ENCODE measurements around the gene SPAG4. TPM values are rescaled to one million over a fixed set of nuclear protein-coding genes. Genes with fewer than 3 reads are reported as not detected.

The SPAG4 gene
- total RNA-seq, 1 donor from 2014 or later = 1.2 TPM

DNA sequence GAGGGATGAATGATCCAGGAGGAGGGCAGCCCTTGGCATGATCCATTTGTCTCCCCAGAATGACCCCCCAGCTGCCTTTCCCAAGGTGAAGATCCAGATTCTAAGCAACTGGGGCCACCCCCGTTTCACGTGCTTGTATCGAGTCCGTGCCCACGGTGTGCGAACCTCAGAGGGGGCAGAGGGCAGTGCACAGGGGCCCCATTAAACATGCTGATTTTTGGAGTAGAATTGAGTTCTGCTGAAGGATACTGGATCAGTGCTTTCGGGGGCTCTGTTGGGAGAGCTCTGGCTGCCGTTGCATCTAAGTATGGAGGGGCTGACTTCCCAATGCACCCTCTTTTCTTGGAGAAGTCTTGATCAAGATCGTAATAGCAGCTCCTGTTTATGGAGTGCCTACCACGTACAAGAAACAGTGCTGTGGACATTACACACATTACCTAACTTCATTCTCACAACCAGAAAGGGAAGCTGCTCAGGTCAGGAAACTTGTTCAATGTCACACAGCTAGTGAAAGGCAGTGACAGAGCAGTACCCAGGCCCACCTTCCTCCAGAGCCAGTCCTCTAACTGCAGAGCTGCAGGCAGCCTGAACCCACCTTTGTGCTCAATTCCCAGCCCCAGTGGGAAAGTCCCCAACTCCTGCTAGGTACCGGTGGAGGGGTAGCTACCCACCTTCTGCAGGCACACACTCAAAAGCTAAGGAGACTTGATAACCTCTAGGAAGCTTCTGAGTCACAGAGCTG, 5.4 kb downstream of the SPAG4 start:
- DNase-seq (ENCODE audit: low read depth) = no peak

- DNase-seq (ENCODE audit: low read depth) = no peak
Measured at GRCh38 chr20:35621560-35621946, 5.9 kb downstream of the SPAG4 start.

DNA sequence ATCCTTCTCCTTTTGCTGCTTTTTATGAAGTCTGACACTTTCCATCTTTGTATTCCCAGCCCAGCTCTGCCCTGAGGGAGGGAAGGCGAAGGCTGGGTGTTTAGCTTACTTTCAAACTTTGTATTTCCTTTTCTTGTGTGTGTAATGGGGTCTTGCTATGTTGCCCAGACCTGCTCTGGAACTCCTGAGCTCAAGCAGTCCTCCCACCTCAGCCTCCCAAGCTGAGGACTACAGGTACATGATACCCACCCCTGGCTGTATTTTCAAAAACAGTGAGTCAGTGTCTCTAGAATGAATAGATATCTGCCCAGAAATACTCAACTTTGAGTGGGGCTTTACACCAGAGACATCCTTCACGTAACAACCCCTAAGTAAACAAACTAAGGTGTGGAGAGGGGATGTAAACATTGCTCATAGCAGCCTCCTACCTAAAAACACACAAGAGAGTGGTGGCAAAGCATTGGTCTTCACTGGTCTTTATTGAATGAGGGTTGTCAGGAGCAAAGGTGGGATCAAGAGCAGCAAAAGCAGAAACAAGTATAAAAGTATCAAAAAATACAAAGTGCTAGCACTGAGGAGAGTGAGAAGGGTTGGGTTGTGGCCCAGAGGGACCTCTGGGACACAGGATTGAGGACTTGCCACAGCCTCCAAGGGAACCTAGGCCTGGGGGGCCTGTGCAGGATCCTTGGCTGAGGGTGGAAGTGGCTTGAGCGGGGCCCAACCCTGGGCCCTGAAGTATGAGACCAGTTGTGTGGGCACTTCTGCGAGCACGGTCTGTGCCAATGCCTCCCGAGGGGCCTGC, 10.2 kb downstream of the SPAG4 start:
- DNase-seq (ENCODE audit: low read depth) = no peak

DNA sequence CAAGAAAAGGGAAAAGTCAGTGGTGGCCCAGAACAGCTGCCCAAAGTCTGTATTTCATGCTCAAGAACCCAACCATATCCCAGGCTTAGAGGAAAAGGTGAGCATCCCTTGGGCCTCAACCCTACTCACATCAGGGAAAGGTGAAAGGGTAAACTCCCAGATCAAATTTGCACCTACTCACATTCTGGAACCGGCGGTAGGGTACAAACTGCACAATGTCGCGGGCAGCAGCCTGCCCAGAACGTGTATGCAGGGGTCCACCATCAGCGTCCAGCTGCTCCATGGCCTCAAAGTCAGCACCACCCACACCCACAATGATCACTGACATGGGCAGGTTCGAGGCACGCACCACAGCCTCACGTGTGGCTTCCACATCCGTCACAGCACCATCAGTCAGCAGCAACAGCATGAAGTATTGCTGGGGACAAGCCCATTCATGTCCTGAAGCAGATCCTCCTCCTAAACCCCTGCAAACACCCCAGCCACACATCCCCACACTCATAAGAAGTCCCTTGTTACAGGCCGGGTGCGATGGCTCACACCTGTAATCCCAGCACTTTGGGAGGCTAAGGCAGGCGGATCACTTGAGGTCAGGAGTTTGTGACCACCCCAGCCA, 10.9 kb downstream of the SPAG4 start:
- no peak for DNase-seq (ENCODE audit: low read depth)

DNA sequence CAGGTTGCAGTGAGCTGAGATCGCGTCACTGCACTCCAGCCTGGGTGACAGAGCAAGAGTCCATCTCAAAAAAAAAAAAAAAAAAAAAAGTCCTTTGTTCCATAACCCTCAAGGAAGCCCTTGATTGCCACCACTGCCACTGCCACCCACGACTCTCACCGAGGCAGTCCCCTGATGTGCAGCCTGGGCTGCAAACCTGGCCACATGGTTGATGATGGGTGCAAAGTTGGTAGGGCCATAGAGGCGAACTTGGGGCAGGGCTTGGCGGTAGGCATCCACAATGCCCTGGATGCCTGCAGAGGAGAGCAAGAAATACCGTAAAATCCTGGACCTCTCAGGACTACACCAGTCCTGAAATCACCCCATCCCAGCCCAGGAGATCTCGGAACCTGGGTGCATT, 11.5 kb downstream of the SPAG4 start:
- no peak for DNase-seq (ENCODE audit: low read depth)

GRCh38 chr20:35629427-35630145, 14.0 kb downstream of the SPAG4 start:
- DNase-seq (ENCODE audit: low read depth) = no peak

DNA sequence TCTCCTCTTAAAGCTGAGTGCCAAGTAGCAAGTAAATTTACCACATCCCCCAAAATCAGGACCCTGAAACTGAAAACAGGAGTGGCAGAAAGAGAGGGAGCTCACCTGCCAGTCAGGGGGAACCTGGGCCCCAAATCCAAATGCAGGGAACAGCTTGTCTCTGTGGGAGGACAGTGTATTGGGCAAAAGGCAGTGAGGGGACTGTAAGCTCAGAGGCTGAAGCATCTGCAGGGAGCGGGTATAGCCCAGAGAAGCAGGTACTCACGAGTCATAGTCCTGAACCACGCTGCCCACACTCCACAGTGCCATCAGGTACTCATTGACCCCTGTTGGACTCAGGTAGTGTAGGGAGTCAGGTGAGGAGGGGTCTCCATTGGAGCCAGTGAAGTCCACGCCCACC, 15.0 kb downstream of the SPAG4 start:
- DNase-seq (ENCODE audit: low read depth) = no peak

GRCh38 chr20:35632539-35633115, 17.0 kb downstream of the SPAG4 start:
- no peak for DNase-seq (ENCODE audit: low read depth)

- no peak for DNase-seq (ENCODE audit: low read depth)
Measured at GRCh38 chr20:35635652-35636051, 20.0 kb downstream of the SPAG4 start.

DNA sequence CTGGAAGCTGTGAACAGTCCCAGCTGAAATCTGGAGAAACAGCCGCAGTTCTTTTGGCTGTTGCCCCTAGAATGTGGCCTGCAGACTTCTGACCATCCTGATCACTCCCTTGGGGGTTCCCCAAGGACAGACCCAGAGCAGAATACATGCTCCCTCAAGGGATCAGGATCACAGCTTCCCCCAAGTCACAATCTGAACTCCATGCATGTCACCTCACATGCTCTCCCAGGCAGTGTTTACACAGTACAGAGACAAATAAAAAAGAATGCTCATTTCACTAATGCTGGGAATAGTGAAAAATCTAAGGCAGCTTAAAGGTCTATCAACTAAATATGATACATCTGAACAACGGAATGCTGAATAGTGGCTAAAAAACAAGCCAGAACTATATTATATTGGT, 20.5 kb downstream of the SPAG4 start:
- no peak for DNase-seq (ENCODE audit: low read depth)

- peak; percentile 32 for DNase-seq (ENCODE audit: low read depth)
Measured at GRCh38 chr20:35637276-35637675, 21.6 kb downstream of the SPAG4 start.

GRCh38 chr20:35638751-35639150, 23.1 kb downstream of the SPAG4 start:
- no peak for DNase-seq (ENCODE audit: low read depth)

GRCh38 chr20:35640724-35641123, 25.1 kb downstream of the SPAG4 start:
- no peak for DNase-seq (ENCODE audit: low read depth)

DNA sequence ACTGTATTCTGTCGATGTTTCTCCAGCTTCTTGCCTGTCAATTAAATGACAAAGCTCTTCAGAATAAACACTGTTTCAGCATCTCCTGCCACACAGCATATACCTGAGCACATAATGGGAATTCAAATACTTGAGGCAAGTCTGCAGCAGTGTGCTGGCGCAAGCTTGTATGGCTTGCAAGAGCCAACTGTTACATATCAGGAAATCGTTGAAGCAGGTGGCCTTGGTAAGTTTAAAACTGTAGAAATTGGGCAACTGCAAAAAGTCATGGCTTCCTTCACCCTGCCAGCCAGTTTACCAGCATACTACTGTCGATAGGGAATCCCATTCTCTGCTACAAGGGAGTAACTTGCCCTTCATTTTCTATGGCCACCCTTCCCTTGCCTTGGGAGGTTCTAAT, 26.1 kb downstream of the SPAG4 start:
- DNase-seq (ENCODE audit: low read depth) = no peak

DNA sequence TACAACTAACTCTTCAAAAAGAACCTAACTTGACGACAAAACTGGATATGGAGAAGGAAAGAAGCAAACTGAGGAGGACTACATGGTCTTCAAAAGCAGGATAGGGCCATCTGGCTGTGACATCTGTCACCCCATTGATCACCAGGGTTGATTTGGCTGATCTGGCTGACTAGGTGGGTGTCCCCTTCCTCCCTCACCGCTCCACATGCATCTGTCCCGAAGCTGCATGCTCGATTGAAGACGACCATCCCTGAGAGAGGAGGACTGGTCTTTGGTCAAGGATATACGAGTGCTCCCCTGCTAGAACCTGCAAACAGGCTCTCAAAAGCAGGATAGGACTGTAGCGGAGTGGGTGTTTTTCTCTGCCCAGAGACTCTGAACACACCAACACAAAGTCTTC, 27.4 kb downstream of the SPAG4 start:
- no peak for DNase-seq (ENCODE audit: low read depth)

DNA sequence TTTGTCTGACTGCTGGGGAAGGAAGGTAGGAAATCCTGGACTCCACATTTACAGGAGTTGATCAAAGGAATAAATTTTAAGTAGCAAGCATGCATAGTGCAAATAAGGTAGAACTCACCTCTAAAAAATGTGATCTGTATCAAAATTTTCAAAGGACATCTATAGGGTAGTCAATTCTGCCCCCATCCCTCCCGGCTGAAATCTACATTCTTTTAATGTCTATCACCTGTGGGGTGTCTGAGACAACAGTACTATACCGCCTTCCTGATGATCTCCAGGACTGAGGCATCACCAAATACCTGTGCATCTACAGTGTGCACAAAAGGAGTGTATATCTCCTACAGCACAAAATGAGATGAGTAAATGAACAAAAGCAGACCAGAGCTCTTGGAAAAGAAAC, 29.2 kb downstream of the SPAG4 start:
- DNase-seq (ENCODE audit: low read depth) = no peak

GRCh38 chr20:35648836-35649235, 33.2 kb downstream of the SPAG4 start:
- peak; percentile 18 for DNase-seq (ENCODE audit: low read depth)

DNA sequence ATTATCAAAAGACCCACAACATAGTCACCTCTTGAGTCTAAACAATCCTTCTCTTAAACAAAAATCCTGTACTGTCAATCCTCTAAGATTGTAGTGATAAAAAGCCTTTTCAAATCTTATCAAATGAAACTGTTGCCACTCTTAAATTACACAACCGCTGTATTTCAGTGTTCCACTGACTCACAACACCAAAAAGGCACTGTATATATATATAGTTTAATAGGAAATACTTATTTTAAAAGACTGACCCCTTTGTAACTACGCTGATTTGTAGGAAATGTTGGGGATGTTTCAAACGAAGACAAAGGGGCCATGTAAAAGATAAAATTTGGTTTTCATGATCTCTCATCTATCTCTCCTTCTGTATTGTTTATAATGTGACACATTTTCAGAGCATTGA, 35.0 kb downstream of the SPAG4 start:
- no peak for DNase-seq (ENCODE audit: low read depth)

DNA sequence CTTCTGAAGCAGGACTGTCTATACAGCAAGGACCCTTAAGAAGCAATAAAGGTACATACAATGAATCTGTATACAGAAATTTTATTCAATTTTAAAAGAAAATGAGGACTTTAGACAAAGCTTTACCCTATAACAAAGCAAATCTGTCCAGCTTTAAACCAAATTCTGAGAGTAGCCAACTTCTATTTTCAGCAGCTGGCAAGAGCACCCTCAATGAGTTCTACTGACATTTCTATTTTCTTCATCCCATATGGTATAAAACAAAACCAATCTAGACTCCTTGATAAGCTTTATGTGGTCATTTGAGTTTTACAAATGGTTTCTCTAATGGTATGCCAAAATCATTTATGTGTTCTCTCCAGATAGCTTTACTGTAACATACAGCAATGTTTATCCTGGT, 36.3 kb downstream of the SPAG4 start:
- no peak for DNase-seq (ENCODE audit: low read depth)

DNA sequence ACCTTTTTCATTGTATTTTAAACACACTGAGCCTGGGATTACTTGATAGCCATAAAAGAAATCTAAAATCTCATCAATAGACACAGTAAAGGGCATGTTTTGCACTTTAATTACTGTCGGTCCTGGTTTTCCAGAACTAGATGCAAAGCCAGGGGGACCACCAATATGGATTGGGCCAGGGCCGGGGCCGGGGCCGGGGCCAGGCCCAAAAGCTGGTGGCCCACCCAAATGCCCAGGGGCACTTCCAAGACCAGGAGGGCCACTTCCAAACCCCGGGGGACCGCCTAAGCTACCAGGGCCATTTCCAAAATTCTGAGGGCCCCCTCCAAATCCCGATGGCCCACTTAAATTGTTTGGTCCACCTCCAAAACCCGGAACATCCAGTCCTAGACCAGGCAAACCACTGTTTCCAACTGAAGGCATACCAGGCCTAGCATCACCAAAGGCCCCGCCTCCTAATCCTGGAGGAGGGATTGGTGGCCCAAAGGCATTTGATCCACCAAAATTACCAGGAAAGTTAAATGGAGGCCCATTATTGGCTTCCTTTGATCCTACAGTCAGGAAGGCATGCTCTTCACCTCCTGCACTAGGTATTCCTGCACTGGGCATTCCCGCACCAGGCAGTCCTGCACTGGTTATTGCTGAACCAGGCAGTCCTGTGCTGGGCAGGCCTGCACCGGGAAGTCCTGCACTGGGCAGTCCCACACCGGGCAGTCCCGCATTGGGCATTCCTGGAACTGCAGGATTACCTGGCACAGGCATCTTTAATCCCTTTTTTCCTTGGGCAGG, 37.2 kb downstream of the SPAG4 start:
- no peak for DNase-seq (ENCODE audit: low read depth)

- DNase-seq (ENCODE audit: low read depth) = no peak
Measured at GRCh38 chr20:35653430-35653734, 37.8 kb downstream of the SPAG4 start.

Data from myocyte (in vitro differentiated cells).